Spleen (tissue), 11 donors: ENCODE results near the gene LSS. TPM values are rescaled to one million over a fixed set of nuclear protein-coding genes. Genes with fewer than 3 reads are reported as not detected.
"Not testable (repeated sequence)": the region's sequence is repeated elsewhere in the genome, so short reads cannot be mapped to it uniquely, and the experiment has no call there.

Source experiments
- DNase-seq: peaks from one replicate; pipeline ENCODE4 v3.0.0-alpha.2; 2020
- H3K27ac ChIP-seq, 8 donors: fragments of 200-600 bp; sonication (generic) in 7 of 8; 1 replicate in 4 of 8; 2 replicates in 4 of 8; pipeline versions ENCODE4 v1.5.0 to v1.8.0; 2016 to 2021; ENCODE audit warnings: inconsistent platforms in 4 of 8, mild to moderate bottlenecking in 4 of 8, moderate library complexity in 1 of 8
- H3K27me3 ChIP-seq, 7 donors: fragments of 200-600 bp; sonication (generic) in 6 of 7; replicated peaks in 1 of 7; 1 replicate in 4 of 7; 2 replicates in 3 of 7; pipeline versions ENCODE4 v1.5.0 to v1.8.0; 2016 to 2021; ENCODE audit warnings: inconsistent platforms in 3 of 7, mild to moderate bottlenecking in 1 of 7
- H3K36me3 ChIP-seq, 6 donors: fragments of 200-600 bp; sonication (generic) in 5 of 6; 1 replicate in 4 of 6; 2 replicates in 2 of 6; pipeline versions ENCODE4 v1.5.0 to v1.8.0; 2016 to 2021; ENCODE audit warnings: inconsistent platforms in 2 of 6
- H3K4me1 ChIP-seq, 6 donors: fragments of 200-600 bp; sonication (generic) in 5 of 6; 1 replicate in 3 of 6; 2 replicates in 3 of 6; pipeline versions ENCODE4 v1.5.0 to v1.8.0; 2016 to 2021; ENCODE audit warnings: inconsistent platforms in 3 of 6
- H3K4me3 ChIP-seq, 8 donors: fragments of 200-600 bp; sonication (generic) in 7 of 8; 1 replicate in 4 of 8; 2 replicates in 4 of 8; pipeline versions ENCODE4 v1.5.0 to v1.8.0; 2016 to 2021; ENCODE audit warnings: inconsistent platforms in 4 of 8, mild to moderate bottlenecking in 4 of 8, moderate library complexity in 2 of 8
- H3K9me3 ChIP-seq, 8 donors: fragments of 200-600 bp; sonication (generic) in 7 of 8; 1 replicate in 4 of 8; 2 replicates in 4 of 8; pipeline versions ENCODE4 v1.5.0 to v1.8.0; 2016 to 2021; ENCODE audit warnings: inconsistent platforms in 4 of 8
- CTCF ChIP-seq, 11 experiments: fragments of 200-600 bp in 7 of 11; fragments of 450-650 bp in 4 of 11; sonication (generic) in 4 of 11; IDR thresholded peaks in 8 of 11; conservative IDR thresholded peaks in 3 of 11; 1 replicate in 7 of 11; 2 replicates in 4 of 11; pipeline versions ENCODE4 v1.4.0 to v1.8.0; 2016 to 2021; ENCODE audit warnings: antibody characterized with exemption in 11 of 11, inconsistent platforms in 4 of 11, mild to moderate bottlenecking in 1 of 11
- POLR2A ChIP-seq, 3 donors: fragments of 450-650 bp; IDR thresholded peaks; one replicate each; pipeline ENCODE4 v1.5.1; 2017; ENCODE audit warnings: antibody characterized with exemption in 3 of 3, mild to moderate bottlenecking in 1 of 3
- POLR2AphosphoS5 ChIP-seq, 3 donors: sonication (generic); formaldehyde crosslinking; IDR thresholded peaks; one replicate each; pipeline ENCODE4 v1.5.1; 2017; ENCODE audit warnings: antibody characterized with exemption in 3 of 3
- WGBS, 5 donors: extraction: QIAGEN DNeasy Blood & Tissue Kit in 3 of 5; methylation state at CpG; one replicate each; pipeline versions ENCODE4 v1.1.5 to v1.1.7; 2013 to 2018; 5-methylcytosine and 5-hydroxymethylcytosine counted together
- intact Hi-C: fragments of 100-400 bp; cut with DNase I; formaldehyde crosslinking; loops from one replicate; pipeline ENCODE4 v1.15.0; 2023; ENCODE audit warnings: low total_unique reads
- polyA plus RNA-seq, 3 donors: library from polyadenylated mRNA; stranded (reverse); fragments of 200-250 nt; gene quantifications; one replicate each; pipeline ENCODE4 v1.2.1, GENCODE V29; 2013
- total RNA-seq, 7 donors: library from RNA; depleted of rRNA in 3 of 7; stranded (reverse); fragments of >200 nt in 3 of 7; fragmentation: NEBNext Ultra II Directional in 4 of 7; extraction: Animal tissue kit (Norgen Biotek cat#: 25700) in 4 of 7; gene quantifications; one replicate each; pipeline versions ENCODE4 v1.1.0 to v1.2.1, GENCODE V29; 2016 to 2021
- donor health status: healthy with polysubstance abuse.
- donor health status: DM: no; HTN: no; CAD: no; lungs with moderate emphysema.
- donor health status: DM: no; HTN: no; CAD: no.
- donor health status: Bipolar disorder and iron deficiency.
- donor health status: healthy.
- donor health status: DM: no; HTN: no; CAD: no.
- donor health status: DM: yes; HTN: yes; CAD: no.

LSS gene
- total and polyA plus RNA-seq, 10 donors = 6.3 to 31.2 (median 24.5) TPM

DNA sequence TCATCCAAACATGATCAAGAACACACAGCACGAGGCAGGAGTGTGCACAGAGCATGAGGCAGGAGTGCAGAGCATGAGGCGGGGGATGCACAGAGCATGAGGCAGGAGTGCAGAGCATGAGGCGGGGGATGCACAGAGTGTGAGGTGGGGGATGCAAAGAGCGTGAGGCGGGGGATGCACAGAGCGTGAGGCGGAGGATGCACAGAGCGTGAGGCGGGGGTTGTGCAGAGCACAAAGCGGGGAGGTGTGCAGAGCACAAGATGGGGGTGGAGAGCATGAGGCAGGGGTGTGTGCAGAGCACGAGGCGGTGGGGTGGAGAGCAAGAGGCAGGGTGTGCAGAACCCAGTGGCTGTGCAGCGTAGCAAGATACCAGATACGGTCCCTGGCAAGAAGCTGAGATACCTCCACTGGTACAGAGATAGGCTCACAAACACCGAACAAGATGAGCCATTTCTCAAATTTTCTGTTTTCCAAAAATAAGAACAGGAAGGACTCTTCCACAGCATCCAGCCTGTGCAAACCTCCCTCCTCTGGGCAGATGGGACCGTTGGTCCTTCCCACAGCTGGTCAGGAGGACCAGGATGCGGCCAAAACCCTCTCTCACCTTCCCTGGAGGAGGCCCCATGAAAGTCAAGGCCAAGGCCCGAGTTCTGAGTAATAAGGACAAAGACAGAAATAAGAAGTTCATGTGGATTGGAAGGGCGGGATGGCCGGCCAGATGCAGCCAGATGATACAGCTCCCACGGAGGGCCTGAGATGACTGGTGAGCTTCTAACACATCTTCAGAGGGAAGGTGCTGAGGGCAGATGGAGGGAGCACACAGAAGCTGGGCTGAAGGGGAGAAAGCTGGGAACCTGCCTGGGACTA is 56.3 kb downstream of the LSS start:
- peaks cover 0 to 41% (median 21%) of the 10 kb centered on the region in 8 donors for H3K9me3 ChIP-seq
- no peak overlapping the region for H3K4me3 ChIP-seq
- TF ChIP-seq POLR2A (IDR thresholded peaks at IDR 0.05) = no peak
- TF ChIP-seq POLR2AphosphoS5 (IDR thresholded peaks at IDR 0.05) = no peak
- peaks cover 0 to 4% (median 0%) of the 10 kb centered on the region in 6 donors for H3K4me1 ChIP-seq
- no peak for DNase-seq
- H3K27ac ChIP-seq = no peak overlapping the region
- intact Hi-C loops = no loop called here
- WGBS, 5 donors = 76 to 91% (median 85%) methylated on average over 18 to 21 of the region's 21 CpGs
- H3K36me3 ChIP-seq = peaks cover 0 to 6% (median 0%) of the 10 kb centered on the region in 6 donors
- peaks cover 0 to 20% (median 0%) of the 10 kb centered on the region in 7 donors for H3K27me3 ChIP-seq

DNA sequence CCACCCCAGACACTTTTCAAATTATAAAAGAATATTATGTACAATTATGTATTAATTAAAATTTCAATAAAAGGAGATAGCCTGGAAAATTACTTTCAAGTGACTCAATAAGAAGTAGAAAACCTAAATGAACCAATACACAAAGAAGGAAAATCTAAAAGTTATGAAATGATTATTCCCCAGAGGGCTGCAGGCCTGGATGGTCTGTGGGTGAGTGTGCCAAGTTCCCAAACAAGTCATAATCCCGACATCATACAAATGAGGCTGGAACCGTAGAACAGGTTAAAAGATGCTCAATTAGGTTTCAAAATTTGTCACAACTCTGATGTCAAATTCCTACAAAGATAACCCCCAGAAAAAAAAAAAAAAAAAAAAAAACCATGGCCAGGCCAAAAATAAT is 57.0 kb downstream of the LSS start:
- peaks cover 0 to 4% (median 0%) of the 10 kb centered on the region in 6 donors for H3K4me1 ChIP-seq
- no peak for DNase-seq
- peaks cover 0 to 20% (median 0%) of the 10 kb centered on the region in 7 donors for H3K27me3 ChIP-seq
- peaks cover 0 to 34% (median 18%) of the 10 kb centered on the region in 8 donors for H3K9me3 ChIP-seq
- H3K27ac ChIP-seq = no peak overlapping the region
- intact Hi-C loops = no loop called here
- no peak for TF ChIP-seq CTCF (IDR thresholded peaks at IDR 0.05 in 8 of 11, conservative IDR thresholded peaks at IDR 0.05 in 3 of 11)
- TF ChIP-seq POLR2A (IDR thresholded peaks at IDR 0.05) = no peak
- no peak for TF ChIP-seq POLR2AphosphoS5 (IDR thresholded peaks at IDR 0.05)
- H3K4me3 ChIP-seq = no peak overlapping the region
- H3K36me3 ChIP-seq = peaks cover 0 to 6% (median 0%) of the 10 kb centered on the region in 6 donors
- 35 to 77% (median 63%) methylated on average over 2 of the region's 2 CpGs for WGBS, 5 donors

- 57 to 90% (median 67%) methylated on average over 1 of the region's 1 CpG for WGBS, 5 donors
- H3K4me1 ChIP-seq, H3K36me3 ChIP-seq, H3K4me3 ChIP-seq, H3K27ac ChIP-seq, intact Hi-C loops, DNase-seq: not testable (repeated sequence)
- Histone ChIP-seq H3K9me3 (peaks cover 0 to 25% (median 16%) of the 10 kb centered on the region in 8 donors), H3K27me3 (peaks cover 0 to 20% (median 0%) of the 10 kb centered on the region in 7 donors)
Observed at GRCh38 chr21:46170436-46171193, 58.0 kb downstream of the LSS start.

DNA sequence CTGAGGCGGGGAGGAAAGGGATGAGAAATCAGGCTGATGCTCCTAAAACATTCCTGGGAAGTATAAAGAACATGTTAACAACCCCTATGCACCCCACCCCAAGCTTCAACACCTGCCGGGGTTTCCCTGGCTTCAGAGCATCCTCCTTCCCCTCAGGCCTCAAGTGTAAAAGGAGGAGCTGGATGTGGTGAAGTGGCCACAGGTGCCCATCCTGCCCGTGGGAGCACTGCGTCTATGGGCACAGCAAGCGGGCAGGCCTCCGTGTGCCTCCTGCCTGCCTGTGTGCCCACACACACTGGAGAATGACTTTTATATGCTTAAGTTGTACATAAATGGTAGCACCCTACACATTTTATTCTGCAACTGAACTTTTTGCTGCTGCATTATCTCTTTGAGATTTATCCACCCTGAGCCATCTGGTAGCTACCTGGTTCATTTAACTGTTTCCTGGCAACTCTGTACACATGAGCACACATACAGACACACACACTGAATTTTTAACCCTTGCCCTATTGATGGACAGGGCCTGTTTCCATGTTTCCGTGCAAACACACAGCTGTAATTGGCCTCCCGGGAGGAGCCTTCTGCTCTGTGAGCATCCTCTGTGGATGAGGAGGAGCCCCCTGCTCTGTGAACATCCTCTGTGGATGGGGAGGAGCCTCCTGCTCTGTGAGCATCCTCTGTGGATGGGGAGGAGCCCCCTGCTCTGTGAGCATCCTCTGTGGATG is 59.8 kb downstream of the LSS start:
- WGBS, 5 donors = 82 to 88% (median 85%) methylated on average over 7 to 8 of the region's 8 CpGs

More for the DNA sequence above, 59.8 kb downstream of the LSS start:
- intact Hi-C loops = no loop called here
- Histone ChIP-seq H3K27ac (no peak overlapping the region), H3K9me3 (peaks cover 0 to 7% (median 3%) of the 10 kb centered on the region in 8 donors), H3K4me1 (peaks cover 0 to 4% (median 0%) of the 10 kb centered on the region in 6 donors), H3K36me3 (peaks cover 0 to 12% (median 0%) of the 10 kb centered on the region in 6 donors), H3K27me3 (peaks cover 0 to 22% (median 0%) of the 10 kb centered on the region in 7 donors), H3K4me3 (no peak overlapping the region)
- no peak for TF ChIP-seq POLR2A (IDR thresholded peaks at IDR 0.05)
- TF ChIP-seq POLR2AphosphoS5 (IDR thresholded peaks at IDR 0.05) = no peak
- TF ChIP-seq CTCF (IDR thresholded peaks at IDR 0.05 in 8 of 11, conservative IDR thresholded peaks at IDR 0.05 in 3 of 11) = no peak
- DNase-seq = no peak
